ENCODE measurements around the gene TMOD1.
"Not testable (repeated sequence)": the region's sequence is repeated elsewhere in the genome, so short reads cannot be mapped to it uniquely, and the experiment has no call there.

GRCh38 chr9:97453573-97453972 is 47.9 kb upstream of the TMOD1 start:
- not testable (repeated sequence) for TF ChIP-seq CTCF (conservative IDR thresholded peaks at IDR 0.05 in 1 of 2, IDR thresholded peaks at IDR 0.05 in 1 of 2; ENCODE audit: low read depth in 1 of 2, low read length in 2 of 2); EZH2 (IDR thresholded peaks at IDR 0.05; ENCODE audit: low read length, missing control alignments)

Data from fibroblast of lung (primary cell).